Mesenteric fat pad (tissue), 1 donor: ENCODE results near the gene ABCG5. TPM values are rescaled to one million over a fixed set of nuclear protein-coding genes. Genes with fewer than 3 reads are reported as not detected.

ENCODE experiments used
- total RNA-seq: library from RNA; stranded (reverse); fragmentation: NEBNext Ultra II Directional; extraction: Animal tissue kit (Norgen Biotek cat#: 25700); gene quantifications from one replicate; pipeline ENCODE4 v1.2.1, GENCODE V29; 2021
- donor health status: DM: yes; HTN: yes; CAD: no.

Gene ABCG5
- total RNA-seq, 1 donor from 2014 or later, result not detected

Other genes starting within 250 kb of the ABCG5 start
- 38.0 TPM for gene THADA, start 242.8 kb downstream of the ABCG5 start, total RNA-seq
- 11.4 TPM for gene PLEKHH2, start 201.6 kb downstream of the ABCG5 start, total RNA-seq
- 2.5 TPM for gene C1GALT1C1L, start 162.4 kb downstream of the ABCG5 start, total RNA-seq
- gene DYNC2LI1, start 64.8 kb downstream of the ABCG5 start, total RNA-seq, result 7.4 TPM
- not detected for gene ABCG8, start 132 bp upstream of the ABCG5 start, total RNA-seq
- gene LRPPRC, start 157.2 kb upstream of the ABCG5 start, total RNA-seq, result 70.8 TPM